ENCODE data around the gene GDF15. TPM values are rescaled to one million over a fixed set of nuclear protein-coding genes. Genes with fewer than 3 reads are reported as not detected.

Gene GDF15
- total and polyA plus RNA-seq, 2 donors (not counting 3 experiments of a cell fraction or from before 2014, with no cell fraction given): 165 to 206 TPM

GRCh38 chr19:18424122-18424889 lies 38.3 kb downstream of the GDF15 start:
- DNase-seq (ENCODE audit: low read depth, low spot score): no peak
- dilution Hi-C loops (cut with MboI; ENCODE audit: extremely low pct_ligation_motif_present, low sequenced_read_pairs) (no loop called here), intact Hi-C loops (cut with micrococcal nuclease) (no loop called here)
- Histone ChIP-seq H3K4me1 (ENCODE audit: control insufficient read depth, extremely low read depth, insufficient read depth, low read length) (peaks cover 7% of the 10 kb centered on the region), H3K9me3 (replicated peaks; ENCODE audit: control insufficient read depth, insufficient read depth, low read length) (no peaks in the 10 kb centered on the region), H3K9me1 (replicated peaks; ENCODE audit: control insufficient read depth, extremely low read depth, insufficient read depth, low read length) (no peaks in the 10 kb centered on the region), H3K9ac (replicated peaks; ENCODE audit: extremely low read depth, insufficient read depth, low read length) (no peak overlapping the region), H3K4me3 (replicated peaks in 1 of 3; ENCODE audit: insufficient read depth in 1 of 3, low read depth in 1 of 3, low read length in 3 of 3) (no peak overlapping the region), H3K27ac (ENCODE audit: insufficient read depth, low read depth, low read length) (no peak overlapping the region), H2AFZ (ENCODE audit: low read depth, low read length) (no peak overlapping the region), H3K27me3 (ENCODE audit: control insufficient read depth in 2 of 2, insufficient read depth in 2 of 2, low read length in 2 of 2) (no peaks in the 10 kb centered on the region), H4K20me1 (replicated peaks; ENCODE audit: control insufficient read depth, extremely low read depth, insufficient read depth, low read length) (no peaks in the 10 kb centered on the region), H3K4me2 (ENCODE audit: insufficient read depth, low read length) (no peak overlapping the region), H3K79me2 (ENCODE audit: control insufficient read depth, insufficient read depth, low read length) (peaks cover 72% of the 10 kb centered on the region), H3K36me3 (ENCODE audit: control insufficient read depth in 2 of 2, extremely low read depth in 1 of 2, insufficient read depth in 2 of 2, low read length in 2 of 2) (peaks cover 0 to 2% of the 10 kb centered on the region in 2 experiments)
- no peak for FAIRE-seq
- ChIA-PET CTCF (interaction anchor here (0.7 kb wide), 1 partner anchor 38 kb away, joined by 3 read pairs; the partner anchor contains the start of gene GDF15), POLR2A (no interaction called here)
- no TSS peak for BruUV-seq (replicated peaks)
- TF ChIP-seq FOS (IDR thresholded peaks at IDR 0.05; ENCODE audit: borderline replicate concordance, insufficient read depth, low read length): no peak
- TF ChIP-seq EZH2 (IDR thresholded peaks at IDR 0.05; ENCODE audit: borderline replicate concordance, low read depth, low read length, severe bottlenecking): no peak
- no peak for TF ChIP-seq POLR2A (IDR thresholded peaks at IDR 0.05; ENCODE audit: low read depth, low read length)
- TF ChIP-seq, protein P1, sequence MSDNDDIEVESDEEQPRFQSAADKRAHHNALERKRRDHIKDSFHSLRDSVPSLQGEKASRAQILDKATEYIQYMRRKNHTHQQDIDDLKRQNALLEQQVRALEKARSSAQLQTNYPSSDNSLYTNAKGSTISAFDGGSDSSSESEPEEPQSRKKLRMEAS (IDR thresholded peaks at IDR 0.05; ENCODE audit: insufficient read depth, insufficient read length): no peak
- no peak for TF ChIP-seq POLR2AphosphoS5 (IDR thresholded peaks at IDR 0.05; ENCODE audit: insufficient read depth, low read depth, low read length)
- TF ChIP-seq CTCF (IDR thresholded peaks at IDR 0.05; ENCODE audit: extremely low read depth in 1 of 2, insufficient read depth in 1 of 2, low read depth in 1 of 2, low read length in 2 of 2): no peak
- no peak for TF ChIP-seq JUN (IDR thresholded peaks at IDR 0.05; ENCODE audit: borderline replicate concordance, insufficient read depth, insufficient read length, low read depth)
- TF ChIP-seq GATA2 (IDR thresholded peaks at IDR 0.05; ENCODE audit: insufficient read depth, insufficient read length, low read depth, low read length): no peak
- no peak for TF ChIP-seq MYC (IDR thresholded peaks at IDR 0.05; ENCODE audit: low read depth, low read length)

Measured in endothelial cell of umbilical vein (primary cell).